K562 (cell line): Measurements from ENCODE around the gene EFCAB8. TPM values are rescaled to one million over a fixed set of nuclear protein-coding genes. Genes with fewer than 3 reads are reported as not detected.

Experiments used
- BHLHE40 ChIP-seq: IDR thresholded peaks from 2 replicates; pipeline ENCODE4 v1.6.1; 2011; ENCODE audit warnings: low read length, improper control_type of control experiment
- CSDE1 ChIP-seq, 2 experiments: fragments of 450-650 bp; IDR thresholded peaks; 2 replicates each; pipeline ENCODE4 v1.6.1; 2016; ENCODE audit warnings: mild to moderate bottlenecking in 1 of 2
- GTF2E2 ChIP-seq: fragments of 200-800 bp; sonication (Bioruptor generic); IDR thresholded peaks from 2 replicates; pipeline ENCODE4 v1.6.1; 2016; ENCODE audit warnings: missing genetic modification characterization, missing compliant biosample characterization
- MECOM ChIP-seq: fragments of 250-450 bp; sonication (Bioruptor Pico); IDR thresholded peaks from 2 replicates; pipeline ENCODE4 v1.8.0; 2022; ENCODE audit warnings: inconsistent platforms
- NCOA1 ChIP-seq: fragments of 450-650 bp; IDR thresholded peaks from 2 replicates; pipeline ENCODE4 v1.6.1; 2016; ENCODE audit warnings: low read depth
- SETDB1 ChIP-seq: IDR thresholded peaks from one replicate; pipeline ENCODE4 v1.6.1; 2012; ENCODE audit warnings: low read length, control low read depth, inconsistent platforms
- SMAD1 ChIP-seq: fragments of 150-350 bp; IDR thresholded peaks from 2 replicates; pipeline ENCODE4 v1.6.1; 2014; ENCODE audit warnings: low read length, low read depth; ENCODE audit not compliant: partially characterized antibody
- TRIM28 ChIP-seq: fragments of 450-650 bp; IDR thresholded peaks from 2 replicates; pipeline ENCODE4 v1.6.1; 2017
- YY1 ChIP-seq, 3 experiments: IDR thresholded peaks; 2 replicates each; pipeline ENCODE4 v1.6.1; 2011; ENCODE audit warnings: low read length in 2 of 3, mild to moderate bottlenecking in 2 of 3, moderate library complexity in 2 of 3, borderline replicate concordance in 1 of 3, control low read depth in 1 of 3, low read depth in 1 of 3; ENCODE audit not compliant: insufficient read depth in 3 of 3, insufficient replicate concordance in 2 of 3, control insufficient read depth in 1 of 3, insufficient read length in 1 of 3; ENCODE audit errors: extremely low read depth in 1 of 3
- ZNF24 ChIP-seq: fragments of 450-650 bp; IDR thresholded peaks from 2 replicates; pipeline ENCODE4 v1.6.1; 2016
- ZNF444 ChIP-seq: fragments of 250-450 bp; sonication (Bioruptor Pico); IDR thresholded peaks from 2 replicates; pipeline ENCODE4 v1.4.0; 2020; ENCODE audit warnings: mild to moderate bottlenecking, moderate library complexity
- ZNF668 ChIP-seq: fragments of 250-450 bp; sonication (Bioruptor Pico); IDR thresholded peaks from 2 replicates; pipeline ENCODE4 v1.8.0; 2022; ENCODE audit warnings: mild to moderate bottlenecking, inconsistent platforms
- ZNF696 ChIP-seq: fragments of 250-450 bp; sonication (Bioruptor Pico); conservative IDR thresholded peaks from 2 replicates; pipeline ENCODE4 v1.4.0; 2020; ENCODE audit warnings: mild to moderate bottlenecking, moderate library complexity
- ZNF778 ChIP-seq: fragments of 450-650 bp; formaldehyde crosslinking; IDR thresholded peaks from 2 replicates; pipeline ENCODE4 v1.4.0; 2020; ENCODE audit warnings: mild to moderate bottlenecking, moderate library complexity
- ZNF79 ChIP-seq: fragments of 250-450 bp; sonication (Bioruptor Pico); IDR thresholded peaks from 2 replicates; pipeline ENCODE4 v1.4.0; 2020; ENCODE audit warnings: low read depth, mild to moderate bottlenecking, moderate library complexity
- polyA plus RNA-seq, 8 experiments: library from polyadenylated mRNA; depleted of rRNA in 4 of 8; stranded (reverse) in 5 of 8; unstranded in 3 of 8; fragments of >200 nt; fragmentation: Nextera tagmentation in 2 of 8; fragmentation: Illumina TruSeq in 1 of 8; extraction: Ambion mirVana in 2 of 8; extraction: Trizol in 1 of 8; gene quantifications; 2 replicates each; pipeline versions ENCODE4 v1.2.1 to v1.2.3, GENCODE V29; 2011 to 2014; ENCODE audit warnings: inconsistent platforms in 1 of 8, missing spikeins in 1 of 8
- total RNA-seq, 7 experiments: library from RNA; depleted of rRNA in 6 of 7; stranded (reverse); fragments of >200 nt in 6 of 7; fragmentation: Illumina TruSeq in 2 of 7; extraction: Trizol in 2 of 7; gene quantifications; 2 replicates each; pipeline versions ENCODE4 v1.2.1 to v1.2.3, GENCODE V29; 2011 to 2021; ENCODE audit warnings: low replicate concordance in 1 of 7
- TF ChIP-seq, protein P1 (sequence below): sonication (generic); formaldehyde crosslinking; IDR thresholded peaks from 2 replicates; pipeline ENCODE4 v1.8.1; 2023; ENCODE audit warnings: mild to moderate bottlenecking, missing genetic modification reagents
- TF ChIP-seq, protein P2 (sequence below), 2 experiments: fragments of 250-450 bp in 1 of 2; fragments of 450-650 bp in 1 of 2; sonication (Bioruptor Pico) in 1 of 2; IDR thresholded peaks; 2 replicates each; pipeline versions ENCODE4 v1.6.1 to v1.8.0; 2016 to 2021; ENCODE audit warnings: mild to moderate bottlenecking in 2 of 2, moderate library complexity in 2 of 2, missing compliant biosample characterization in 1 of 2, missing genetic modification characterization in 1 of 2
- TF ChIP-seq, protein P3 (sequence below): fragments of 450-650 bp; IDR thresholded peaks from 2 replicates; pipeline ENCODE4 v1.6.1; 2017; ENCODE audit warnings: mild to moderate bottlenecking, moderate library complexity
- TF ChIP-seq, protein P4 (sequence below): sonication (generic); formaldehyde crosslinking; IDR thresholded peaks from 2 replicates; pipeline ENCODE4 v1.8.1; 2023; ENCODE audit warnings: mild to moderate bottlenecking, missing genetic modification reagents
- TF ChIP-seq, protein P5 (sequence below): sonication (generic); formaldehyde crosslinking; IDR thresholded peaks from 2 replicates; pipeline ENCODE4 v1.8.1; 2023; ENCODE audit warnings: mild to moderate bottlenecking, missing genetic modification reagents

Gene EFCAB8
- total and polyA plus RNA-seq, 9 of the 15 experiments (the other 6 are each of a cell fraction or from before 2014, with no cell fraction given): 0.03 to 0.18 (median 0.11) TPM; not detected in 6

DNA sequence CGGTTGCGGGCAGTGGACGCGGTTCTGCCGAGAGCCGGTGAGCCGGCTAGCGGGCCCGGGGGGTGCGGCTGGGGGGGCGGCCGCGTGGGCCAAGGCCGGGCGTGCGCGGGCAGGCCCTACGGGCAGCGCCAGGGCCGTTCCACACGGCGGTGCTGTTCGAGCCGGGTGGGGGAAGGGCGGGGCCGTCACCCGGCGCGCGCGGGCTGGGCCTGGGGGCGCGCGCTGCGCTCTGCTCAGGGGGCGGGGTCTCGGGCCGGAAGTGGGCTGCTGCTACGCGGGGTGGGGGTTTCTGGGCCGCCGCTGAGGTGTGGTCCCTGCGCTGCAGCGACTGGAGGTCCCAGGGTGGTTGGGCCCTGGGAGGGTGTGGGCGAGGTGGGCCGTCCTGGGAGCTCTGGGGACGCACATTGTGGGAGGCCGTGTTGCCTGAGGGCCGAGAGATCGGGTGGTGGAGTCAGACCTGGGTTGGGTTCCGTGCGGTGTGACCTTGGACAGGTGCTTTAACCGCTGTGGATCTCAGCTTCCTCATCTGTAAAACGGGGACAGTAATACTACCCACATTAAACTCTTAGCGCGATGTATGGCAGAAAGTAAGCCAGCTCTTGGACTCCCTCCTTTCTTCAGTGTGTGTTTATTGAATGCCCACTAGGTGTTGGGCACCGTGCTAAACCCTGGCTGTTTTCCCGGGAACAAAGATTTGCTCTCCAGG, 38.6 kb upstream of the EFCAB8 start (continued):
- TF ChIP-seq ZNF668 (CRISPR knock-in tag) (no peak), ZNF79 (CRISPR knock-in tag) (no peak), SETDB1 (no peak), YY1 (IDR thresholded peaks at IDR 0.05; ENCODE audit: borderline replicate concordance in 1 of 3, control insufficient read depth in 1 of 3, extremely low read depth in 1 of 3, insufficient read depth in 3 of 3, insufficient read length in 1 of 3, insufficient replicate concordance in 2 of 3, low read depth in 1 of 3, low read length in 2 of 3) (no peak), SMAD1 (no peak), NCOA1 (no peak), ZNF444 (no peak), ZNF778 (CRISPR knock-in tag) (no peak), ZNF696 (CRISPR knock-in tag) (no peak), MECOM (CRISPR knock-in tag) (no peak), CSDE1 (IDR thresholded peaks at IDR 0.05) (no peak), TRIM28 (no peak), ZNF24 (no peak), GTF2E2 (tag) (no peak), BHLHE40 (no peak)
- TF ChIP-seq, protein P1, sequence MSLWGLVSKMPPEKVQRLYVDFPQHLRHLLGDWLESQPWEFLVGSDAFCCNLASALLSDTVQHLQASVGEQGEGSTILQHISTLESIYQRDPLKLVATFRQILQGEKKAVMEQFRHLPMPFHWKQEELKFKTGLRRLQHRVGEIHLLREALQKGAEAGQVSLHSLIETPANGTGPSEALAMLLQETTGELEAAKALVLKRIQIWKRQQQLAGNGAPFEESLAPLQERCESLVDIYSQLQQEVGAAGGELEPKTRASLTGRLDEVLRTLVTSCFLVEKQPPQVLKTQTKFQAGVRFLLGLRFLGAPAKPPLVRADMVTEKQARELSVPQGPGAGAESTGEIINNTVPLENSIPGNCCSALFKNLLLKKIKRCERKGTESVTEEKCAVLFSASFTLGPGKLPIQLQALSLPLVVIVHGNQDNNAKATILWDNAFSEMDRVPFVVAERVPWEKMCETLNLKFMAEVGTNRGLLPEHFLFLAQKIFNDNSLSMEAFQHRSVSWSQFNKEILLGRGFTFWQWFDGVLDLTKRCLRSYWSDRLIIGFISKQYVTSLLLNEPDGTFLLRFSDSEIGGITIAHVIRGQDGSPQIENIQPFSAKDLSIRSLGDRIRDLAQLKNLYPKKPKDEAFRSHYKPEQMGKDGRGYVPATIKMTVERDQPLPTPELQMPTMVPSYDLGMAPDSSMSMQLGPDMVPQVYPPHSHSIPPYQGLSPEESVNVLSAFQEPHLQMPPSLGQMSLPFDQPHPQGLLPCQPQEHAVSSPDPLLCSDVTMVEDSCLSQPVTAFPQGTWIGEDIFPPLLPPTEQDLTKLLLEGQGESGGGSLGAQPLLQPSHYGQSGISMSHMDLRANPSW (CRISPR knock-in tag): no peak
- TF ChIP-seq, protein P2, sequence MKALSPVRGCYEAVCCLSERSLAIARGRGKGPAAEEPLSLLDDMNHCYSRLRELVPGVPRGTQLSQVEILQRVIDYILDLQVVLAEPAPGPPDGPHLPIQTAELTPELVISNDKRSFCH (CRISPR knock-in tag; IDR thresholded peaks at IDR 0.05): no peak
- TF ChIP-seq, protein P2 (tag; IDR thresholded peaks at IDR 0.05): no peak
- TF ChIP-seq, protein P3, sequence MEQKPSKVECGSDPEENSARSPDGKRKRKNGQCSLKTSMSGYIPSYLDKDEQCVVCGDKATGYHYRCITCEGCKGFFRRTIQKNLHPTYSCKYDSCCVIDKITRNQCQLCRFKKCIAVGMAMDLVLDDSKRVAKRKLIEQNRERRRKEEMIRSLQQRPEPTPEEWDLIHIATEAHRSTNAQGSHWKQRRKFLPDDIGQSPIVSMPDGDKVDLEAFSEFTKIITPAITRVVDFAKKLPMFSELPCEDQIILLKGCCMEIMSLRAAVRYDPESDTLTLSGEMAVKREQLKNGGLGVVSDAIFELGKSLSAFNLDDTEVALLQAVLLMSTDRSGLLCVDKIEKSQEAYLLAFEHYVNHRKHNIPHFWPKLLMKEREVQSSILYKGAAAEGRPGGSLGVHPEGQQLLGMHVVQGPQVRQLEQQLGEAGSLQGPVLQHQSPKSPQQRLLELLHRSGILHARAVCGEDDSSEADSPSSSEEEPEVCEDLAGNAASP: no peak
- TF ChIP-seq, protein P4, sequence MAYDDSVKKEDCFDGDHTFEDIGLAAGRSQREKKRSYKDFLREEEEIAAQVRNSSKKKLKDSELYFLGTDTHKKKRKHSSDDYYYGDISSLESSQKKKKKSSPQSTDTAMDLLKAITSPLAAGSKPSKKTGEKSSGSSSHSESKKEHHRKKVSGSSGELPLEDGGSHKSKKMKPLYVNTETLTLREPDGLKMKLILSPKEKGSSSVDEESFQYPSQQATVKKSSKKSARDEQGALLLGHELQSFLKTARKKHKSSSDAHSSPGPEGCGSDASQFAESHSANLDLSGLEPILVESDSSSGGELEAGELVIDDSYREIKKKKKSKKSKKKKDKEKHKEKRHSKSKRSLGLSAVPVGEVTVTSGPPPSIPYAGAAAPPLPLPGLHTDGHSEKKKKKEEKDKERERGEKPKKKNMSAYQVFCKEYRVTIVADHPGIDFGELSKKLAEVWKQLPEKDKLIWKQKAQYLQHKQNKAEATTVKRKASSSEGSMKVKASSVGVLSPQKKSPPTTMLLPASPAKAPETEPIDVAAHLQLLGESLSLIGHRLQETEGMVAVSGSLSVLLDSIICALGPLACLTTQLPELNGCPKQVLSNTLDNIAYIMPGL (CRISPR knock-in tag): no peak
- TF ChIP-seq, protein P5, sequence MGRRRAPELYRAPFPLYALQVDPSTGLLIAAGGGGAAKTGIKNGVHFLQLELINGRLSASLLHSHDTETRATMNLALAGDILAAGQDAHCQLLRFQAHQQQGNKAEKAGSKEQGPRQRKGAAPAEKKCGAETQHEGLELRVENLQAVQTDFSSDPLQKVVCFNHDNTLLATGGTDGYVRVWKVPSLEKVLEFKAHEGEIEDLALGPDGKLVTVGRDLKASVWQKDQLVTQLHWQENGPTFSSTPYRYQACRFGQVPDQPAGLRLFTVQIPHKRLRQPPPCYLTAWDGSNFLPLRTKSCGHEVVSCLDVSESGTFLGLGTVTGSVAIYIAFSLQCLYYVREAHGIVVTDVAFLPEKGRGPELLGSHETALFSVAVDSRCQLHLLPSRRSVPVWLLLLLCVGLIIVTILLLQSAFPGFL: no peak
